ENCODE measurements around the gene GJC1.
"Not testable (repeated sequence)": the region's sequence is repeated elsewhere in the genome, so short reads cannot be mapped to it uniquely, and the experiment has no call there.

The GJC1 gene

DNA sequence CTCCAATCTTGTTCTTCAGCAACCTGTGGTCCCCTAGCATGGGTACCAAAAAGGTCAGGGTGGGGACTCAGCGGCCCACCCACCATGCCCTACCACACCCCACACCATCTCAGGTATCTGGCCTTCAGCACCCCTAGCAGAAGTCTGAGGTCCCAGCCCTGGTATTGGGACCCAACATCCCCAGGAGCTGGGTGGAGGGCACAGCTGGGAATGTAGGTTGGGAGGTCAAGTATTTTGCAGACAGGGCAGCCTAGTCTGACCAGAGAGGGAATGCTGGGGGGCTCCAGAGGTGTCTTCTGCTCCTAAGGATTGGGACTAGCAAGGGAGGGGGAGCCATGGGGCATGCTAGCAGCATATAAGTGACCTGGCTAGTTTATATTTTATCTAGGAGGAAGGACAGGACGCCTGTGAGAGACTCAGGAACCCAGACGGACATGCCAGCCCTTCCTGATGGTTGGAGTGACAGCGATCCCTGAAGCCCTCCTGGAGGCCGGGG, 72.1 kb downstream of the GJC1 start:
- no peak for DNase-seq

DNA sequence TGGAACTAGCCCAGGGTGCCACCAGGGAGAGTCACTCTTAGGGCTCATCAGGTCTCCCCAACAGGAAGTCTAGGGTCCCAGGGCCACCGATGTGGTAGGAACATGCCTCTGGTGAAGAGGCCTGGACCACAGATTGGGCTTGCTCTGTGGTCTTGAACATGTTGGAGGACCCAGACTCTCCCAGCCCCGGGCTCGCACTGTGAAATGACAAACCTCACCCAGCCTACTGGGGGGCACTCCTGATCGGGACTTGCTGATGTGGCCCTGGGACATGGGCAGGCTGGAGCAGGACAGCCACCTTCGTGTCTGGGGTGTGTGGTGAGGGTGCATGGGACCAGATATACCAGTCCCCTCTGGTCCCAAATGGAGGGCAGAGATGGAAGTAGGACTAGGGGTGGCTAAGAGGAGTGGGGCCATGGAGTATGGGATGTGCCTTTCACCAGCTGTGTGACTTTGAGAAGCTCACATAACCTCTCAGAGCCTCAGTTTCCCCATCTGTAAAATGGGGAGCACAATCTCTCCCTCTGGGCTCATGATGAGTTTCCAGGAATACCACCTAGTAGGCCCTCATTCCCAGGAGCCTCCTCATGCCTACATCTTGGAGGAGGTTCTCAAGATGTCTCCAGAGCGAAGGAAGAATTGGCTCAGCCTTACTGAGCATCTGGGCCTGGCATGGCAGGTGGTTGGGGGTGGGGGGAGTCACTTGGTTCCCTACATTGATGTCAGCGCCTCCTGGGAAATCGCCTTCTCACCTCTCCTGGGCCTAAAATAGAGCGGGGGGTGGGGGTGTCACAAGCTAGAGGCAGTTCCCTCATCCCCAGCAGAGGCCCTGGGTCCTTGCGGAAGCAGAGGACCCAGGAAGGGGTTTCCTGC, 72.8 kb downstream of the GJC1 start:
- DNase-seq = no peak

DNA sequence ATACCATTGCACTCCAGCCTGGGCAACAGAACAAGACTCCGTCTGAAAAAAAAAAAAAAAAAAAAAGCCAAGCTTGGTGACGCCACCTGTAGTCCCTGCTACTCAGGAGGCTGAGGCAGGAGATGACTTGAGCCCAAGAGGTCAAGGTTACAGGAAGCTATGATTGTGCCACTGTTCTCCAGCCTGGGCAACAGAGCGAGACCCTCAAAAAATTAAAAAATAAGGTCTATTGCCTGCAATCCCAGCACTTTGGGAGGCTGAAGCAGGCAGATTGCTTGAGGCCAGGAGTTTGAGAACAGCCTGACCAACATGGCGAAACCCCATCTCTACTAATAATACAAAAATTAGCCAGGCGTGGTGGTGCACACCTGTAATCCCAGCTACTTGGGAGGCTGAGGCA, 74.9 kb downstream of the GJC1 start:
- DNase-seq = not testable (repeated sequence)

DNA sequence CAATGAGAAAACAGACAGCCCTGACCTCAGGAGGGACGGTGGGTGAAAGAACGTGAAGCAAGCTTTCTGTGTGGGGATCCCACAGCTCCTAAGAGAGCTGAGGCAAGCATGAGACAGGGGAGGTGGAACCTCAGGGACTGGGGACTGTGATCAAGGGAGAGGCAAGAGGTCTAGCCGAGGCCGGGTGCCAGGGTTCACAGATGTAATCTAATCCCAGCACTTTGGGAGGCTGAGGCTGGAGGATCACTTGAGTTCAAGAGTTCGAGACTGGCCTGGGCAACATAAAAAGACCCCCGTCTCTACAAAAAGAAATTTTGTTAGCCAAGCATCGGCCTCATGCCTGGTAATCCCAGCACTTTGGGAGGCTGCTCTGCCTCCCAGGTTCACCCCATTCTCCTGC, 75.8 kb downstream of the GJC1 start:
- DNase-seq = no peak

DNA sequence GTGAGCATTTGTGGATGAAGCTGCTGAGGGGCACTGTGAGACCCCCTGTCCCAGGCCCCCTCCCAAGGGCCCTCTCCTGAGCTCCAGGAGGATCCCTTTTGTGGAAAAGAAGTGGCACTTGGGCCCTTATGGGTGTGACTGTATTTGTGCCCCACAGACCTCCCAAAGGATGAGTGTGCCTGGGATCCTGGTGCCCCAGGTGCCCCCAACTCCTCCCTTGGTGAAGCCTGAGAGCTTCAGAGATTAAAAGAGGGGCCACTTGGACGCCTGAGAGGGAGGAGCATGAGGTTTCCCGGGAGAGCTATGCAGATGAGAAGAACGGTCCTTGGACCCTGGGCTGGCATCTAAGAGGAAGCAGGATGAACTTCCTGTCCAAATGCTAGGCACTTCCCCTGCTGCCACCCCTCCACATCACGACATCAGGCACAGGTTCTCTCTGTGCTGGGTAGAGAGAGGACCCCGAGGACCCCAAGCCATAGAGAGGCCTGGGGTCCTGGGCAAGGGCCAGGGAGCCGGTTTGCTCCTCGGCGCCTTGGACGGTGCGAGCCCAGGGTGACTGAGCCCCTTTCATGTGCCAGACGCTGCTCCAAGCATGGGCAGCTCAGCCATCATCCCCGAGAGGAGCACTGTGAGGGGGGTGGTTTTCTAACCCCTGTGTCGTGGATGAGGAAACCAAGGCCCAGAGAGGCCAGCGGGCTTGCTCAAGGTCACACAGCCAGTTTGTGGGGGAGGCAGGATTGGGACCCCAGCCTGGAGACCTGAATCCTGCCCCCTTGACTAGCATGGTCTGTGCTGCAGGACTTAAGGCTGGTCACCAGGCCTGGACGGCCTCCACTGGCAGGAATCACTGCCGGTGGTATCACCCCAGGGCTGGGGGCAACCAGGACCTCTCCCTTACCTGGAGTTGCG, 76.9 kb downstream of the GJC1 start:
- no peak for DNase-seq

DNA sequence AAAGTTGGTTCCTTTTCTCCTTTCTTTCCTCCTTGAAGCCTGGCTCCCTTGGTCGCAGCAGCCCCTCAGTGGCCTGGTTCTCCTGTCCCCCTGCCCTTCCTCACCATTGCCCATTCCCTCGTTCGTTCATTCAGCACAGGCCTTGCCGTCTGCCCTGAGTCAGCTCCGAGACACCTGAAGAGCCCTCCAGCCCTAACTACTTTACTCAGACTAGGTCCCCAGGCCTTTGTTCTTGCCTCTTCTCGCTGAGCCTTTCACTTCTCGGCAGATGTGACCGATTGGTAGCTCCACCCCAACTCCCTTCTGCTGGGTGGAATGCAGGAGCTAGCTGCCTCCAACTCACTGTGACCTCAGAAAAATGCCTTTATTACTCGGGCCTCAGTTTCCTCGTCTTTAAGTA, 78.3 kb downstream of the GJC1 start:
- no peak for DNase-seq

DNA sequence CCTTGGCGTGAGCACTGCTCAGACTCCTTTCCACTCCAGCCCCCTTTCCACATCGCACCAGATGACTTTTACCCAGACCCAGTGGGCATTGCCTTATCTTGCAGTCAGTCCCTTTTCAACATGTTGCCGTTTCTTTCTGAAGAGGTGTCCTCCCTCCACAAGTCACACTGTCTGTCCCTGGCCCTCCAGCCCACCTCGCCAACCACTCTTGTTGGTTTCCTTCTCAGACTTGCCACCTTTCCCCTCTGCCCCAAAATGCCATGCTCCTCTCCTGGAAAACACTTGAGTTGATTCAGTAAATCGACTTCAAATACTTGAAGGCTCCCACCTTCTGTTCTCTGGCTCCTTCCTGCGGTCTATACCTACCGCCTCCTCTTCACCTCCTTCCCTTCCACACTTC, 78.8 kb downstream of the GJC1 start:
- no peak for DNase-seq

DNA sequence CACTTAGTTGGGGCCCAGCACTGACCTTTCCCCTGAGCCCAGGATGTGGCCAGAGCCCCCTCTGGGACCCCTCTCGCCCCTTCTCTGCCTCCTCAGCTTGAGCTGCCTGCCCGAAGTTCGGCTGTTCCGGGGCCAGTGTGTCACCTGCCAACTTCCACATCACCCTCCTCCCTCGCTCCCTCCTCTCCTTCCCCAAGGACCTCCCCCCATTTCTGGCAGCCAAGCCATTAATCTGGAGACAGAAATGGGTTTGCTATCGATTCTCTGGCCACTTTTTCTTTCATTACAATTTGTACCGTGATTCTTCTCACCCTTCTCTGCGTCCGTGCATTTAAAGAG, 80.1 kb downstream of the GJC1 start:
- no peak for DNase-seq

DNA sequence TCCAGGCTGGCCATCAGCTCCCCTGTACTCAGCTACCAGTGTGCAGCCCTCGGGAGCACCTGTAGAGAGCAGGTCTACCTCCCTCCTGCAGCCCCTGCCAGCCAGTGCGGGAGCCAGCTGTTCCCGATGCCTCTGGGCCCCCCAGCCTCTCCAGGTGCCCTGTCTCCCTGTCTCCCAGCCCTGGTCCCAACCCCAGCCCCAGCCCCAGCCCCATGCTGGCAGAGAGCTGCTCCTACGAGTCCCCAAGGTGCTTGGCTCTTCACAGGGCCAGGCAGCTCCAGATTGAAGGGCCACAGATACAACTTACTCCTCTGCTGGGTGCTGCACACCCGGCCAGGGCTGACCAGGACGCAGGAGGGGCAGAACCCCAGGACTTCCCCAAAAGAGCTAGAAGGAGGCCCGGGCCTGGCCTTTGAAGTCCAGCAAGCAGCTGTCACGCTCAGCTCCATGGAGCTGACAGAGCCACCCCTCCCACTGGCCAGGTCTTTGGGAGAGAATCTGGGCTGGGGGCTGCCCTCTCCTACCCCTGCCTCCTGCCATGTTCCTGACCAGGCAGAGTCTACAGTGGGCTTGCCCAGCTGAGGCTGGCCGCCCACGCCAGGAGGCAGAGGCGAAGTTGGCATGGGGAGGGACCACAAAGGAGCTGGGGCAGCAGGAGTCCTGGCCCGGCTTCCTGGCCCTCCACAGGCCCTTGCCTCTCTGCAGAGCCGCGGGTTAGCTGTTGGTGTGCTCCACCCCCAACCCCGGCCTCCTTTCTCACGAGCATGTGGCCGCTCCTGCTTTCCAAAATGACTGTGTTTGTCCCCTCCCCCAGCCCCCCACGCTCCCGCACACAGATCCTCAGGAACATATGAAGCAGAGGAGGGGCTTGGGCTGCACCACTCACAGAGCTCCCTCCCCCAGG, 80.8 kb downstream of the GJC1 start:
- no peak for DNase-seq
